ENCODE results near the gene RSPRY1. TPM values are rescaled to one million over a fixed set of nuclear protein-coding genes. Genes with fewer than 3 reads are reported as not detected.

The RSPRY1 gene
- total and polyA plus RNA-seq, 2 of the 4 experiments (the other 2 are of a cell fraction) = 25.2 to 62.2 TPM

- CTCF ChIA-PET = no interaction called here
- H3K4me3 ChIP-seq (ENCODE audit: insufficient read depth, low read depth, low read length) = no peak overlapping the region
- TF ChIP-seq RCOR1 (IDR thresholded peaks at IDR 0.05; ENCODE audit: insufficient replicate concordance, low read length) = no peak
- TF ChIP-seq MXI1 (IDR thresholded peaks at IDR 0.05; ENCODE audit: borderline replicate concordance, low read depth, low read length) = no peak
- no peak for TF ChIP-seq BHLHE40 (IDR thresholded peaks at IDR 0.05; ENCODE audit: low read depth, low read length)
- ATAC-seq (ENCODE audit: low read depth) = no peak
- H2AK9ac ChIP-seq (replicated peaks; ENCODE audit: low read depth, low read length, poor library complexity) = no peak overlapping the region
- intact Hi-C loops (cut with micrococcal nuclease) (no loop called here), dilution Hi-C loops (cut with HindIII; ENCODE audit: low sequenced_read_pairs, unreplicated experiment) (no loop called here), in situ Hi-C loops (cut with MboI; ENCODE audit: low sequenced_read_pairs) (no loop called here)
- H2BK15ac ChIP-seq (ENCODE audit: low read depth, low read length) = no peak overlapping the region
- no peak overlapping the region for H2AFZ ChIP-seq (replicated peaks; ENCODE audit: low read length, poor library complexity)
- peaks cover 6% of the 10 kb centered on the region for H3K9me1 ChIP-seq (ENCODE audit: insufficient read depth, low read length)
- no peak for DNase-seq
- peaks cover 5% of the 10 kb centered on the region; the same call in 1 of the 2 replicates for H4K20me1 ChIP-seq (ENCODE audit: insufficient read depth, low read length)
- no peak overlapping the region for H3K27ac ChIP-seq (ENCODE audit: insufficient read depth, low read length)
- H3K4me1 ChIP-seq (ENCODE audit: control insufficient read depth, insufficient read depth, low read length) = no peaks in the 10 kb centered on the region
- H3K9ac ChIP-seq (ENCODE audit: low read depth, low read length) = no peak overlapping the region
- H2BK120ac ChIP-seq (ENCODE audit: low read depth, low read length) = no peak overlapping the region
- H3K14ac ChIP-seq (replicated peaks; ENCODE audit: low read depth, low read length) = no peak overlapping the region
- no peak overlapping the region for H3K4ac ChIP-seq (ENCODE audit: low read depth, low read length)
- no peak overlapping the region for H2BK20ac ChIP-seq (ENCODE audit: low read depth, low read length)
- no peak overlapping the region for H4K91ac ChIP-seq (ENCODE audit: insufficient read depth, low read depth, low read length)
- no peaks in the 10 kb centered on the region for H3K27me3 ChIP-seq (ENCODE audit: control insufficient read depth, insufficient read depth, low read length)
- H2AK5ac ChIP-seq (ENCODE audit: low read depth, low read length) = no peak overlapping the region
- H3K56ac ChIP-seq (ENCODE audit: extremely low read depth, insufficient read depth, low read length) = no peak overlapping the region
- H3K4me2 ChIP-seq (ENCODE audit: low read depth, low read length) = no peak overlapping the region
- H3K9me3 ChIP-seq (ENCODE audit: control insufficient read depth, insufficient read depth, low read length) = no peaks in the 10 kb centered on the region
- no peak overlapping the region for H2BK5ac ChIP-seq (ENCODE audit: low read depth, low read length, poor library complexity, severe bottlenecking)
- no TSS peak for BruUV-seq (replicated peaks)
- H4K5ac ChIP-seq (ENCODE audit: low read depth, low read length) = no peak overlapping the region
- H3K18ac ChIP-seq (ENCODE audit: low read depth, low read length) = no peak overlapping the region
- WGBS, 2 experiments (ENCODE audit: extremely low coverage in 2 of 2, insufficient read length in 1 of 2) = 79% methylated on average over 7 of the region's 12 CpGs; no CpG with 5 or more reads in 1 of the 2 experiments
- H3K36me3 ChIP-seq (ENCODE audit: control insufficient read depth, insufficient read depth, low read length) = peaks cover 22% of the 10 kb centered on the region
- H4K8ac ChIP-seq (ENCODE audit: low read depth in 2 of 2, low read length in 2 of 2) = no peak overlapping the region
- H3K79me1 ChIP-seq (ENCODE audit: low read depth in 1 of 2, low read length in 2 of 2) = peaks cover 14 to 37% of the 10 kb centered on the region in 2 experiments; a peak in 3 of 4 replicates
- H3K23ac ChIP-seq (ENCODE audit: low read depth, low read length) = no peak overlapping the region
- POLR2A ChIA-PET (ENCODE audit: unreplicated experiment) = no interaction called here
These were observed 18.5 kb downstream of the RSPRY1 start for GRCh38 chr16:57204675-57205074.
